ENCODE results near the gene GLT6D1. TPM values are rescaled to one million over a fixed set of nuclear protein-coding genes. Genes with fewer than 3 reads are reported as not detected.

Gene GLT6D1
- total RNA-seq, 4 donors from 2014 or later: not detected

DNA sequence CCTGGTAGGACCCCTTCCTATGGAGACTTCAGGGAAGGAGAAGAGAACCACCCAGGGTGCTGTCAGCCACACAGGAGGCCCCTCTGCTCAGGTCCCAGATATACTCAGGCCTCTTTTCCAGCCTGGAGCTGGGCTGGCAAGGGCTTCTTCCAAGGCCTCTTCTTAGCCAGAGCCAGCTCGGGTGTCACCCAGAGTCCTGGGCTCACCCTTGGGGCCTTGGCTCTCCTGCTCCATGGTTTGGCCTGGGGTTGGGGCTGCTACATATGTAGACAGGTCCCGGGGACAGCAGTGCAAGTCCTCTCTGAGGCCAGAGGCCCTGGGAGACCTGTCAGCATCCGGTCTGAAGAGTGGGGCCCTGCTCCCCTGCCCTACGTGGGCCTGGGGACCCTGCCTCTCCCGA lies 55.0 kb downstream of the GLT6D1 start:
- no peak for ATAC-seq (ENCODE audit: low FRiP score)
- TF ChIP-seq, protein P1, sequence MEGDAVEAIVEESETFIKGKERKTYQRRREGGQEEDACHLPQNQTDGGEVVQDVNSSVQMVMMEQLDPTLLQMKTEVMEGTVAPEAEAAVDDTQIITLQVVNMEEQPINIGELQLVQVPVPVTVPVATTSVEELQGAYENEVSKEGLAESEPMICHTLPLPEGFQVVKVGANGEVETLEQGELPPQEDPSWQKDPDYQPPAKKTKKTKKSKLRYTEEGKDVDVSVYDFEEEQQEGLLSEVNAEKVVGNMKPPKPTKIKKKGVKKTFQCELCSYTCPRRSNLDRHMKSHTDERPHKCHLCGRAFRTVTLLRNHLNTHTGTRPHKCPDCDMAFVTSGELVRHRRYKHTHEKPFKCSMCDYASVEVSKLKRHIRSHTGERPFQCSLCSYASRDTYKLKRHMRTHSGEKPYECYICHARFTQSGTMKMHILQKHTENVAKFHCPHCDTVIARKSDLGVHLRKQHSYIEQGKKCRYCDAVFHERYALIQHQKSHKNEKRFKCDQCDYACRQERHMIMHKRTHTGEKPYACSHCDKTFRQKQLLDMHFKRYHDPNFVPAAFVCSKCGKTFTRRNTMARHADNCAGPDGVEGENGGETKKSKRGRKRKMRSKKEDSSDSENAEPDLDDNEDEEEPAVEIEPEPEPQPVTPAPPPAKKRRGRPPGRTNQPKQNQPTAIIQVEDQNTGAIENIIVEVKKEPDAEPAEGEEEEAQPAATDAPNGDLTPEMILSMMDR (IDR thresholded peaks at IDR 0.05): no peak
- DNase-seq (ENCODE audit: low spot score): no peak

DNA sequence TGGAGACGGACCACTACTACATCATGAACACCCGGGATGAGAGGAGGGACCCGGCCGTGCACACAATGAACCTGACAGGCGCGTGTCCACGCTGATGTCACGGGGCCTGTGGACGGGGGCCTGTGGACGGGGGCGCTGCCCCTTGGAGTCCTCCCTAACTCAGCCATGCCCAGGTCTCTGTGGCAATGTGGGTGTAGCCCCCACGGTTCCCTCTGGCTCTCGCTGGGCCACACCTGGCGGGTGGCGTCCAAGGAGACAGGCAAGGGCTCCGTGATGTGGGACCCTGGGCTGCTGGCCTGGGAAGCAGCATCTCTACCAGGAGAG lies 55.7 kb downstream of the GLT6D1 start:
- ATAC-seq (ENCODE audit: low FRiP score) (no peak), DNase-seq (ENCODE audit: low spot score) (no peak)
- TF ChIP-seq, protein P1 (IDR thresholded peaks at IDR 0.05): no peak

DNA sequence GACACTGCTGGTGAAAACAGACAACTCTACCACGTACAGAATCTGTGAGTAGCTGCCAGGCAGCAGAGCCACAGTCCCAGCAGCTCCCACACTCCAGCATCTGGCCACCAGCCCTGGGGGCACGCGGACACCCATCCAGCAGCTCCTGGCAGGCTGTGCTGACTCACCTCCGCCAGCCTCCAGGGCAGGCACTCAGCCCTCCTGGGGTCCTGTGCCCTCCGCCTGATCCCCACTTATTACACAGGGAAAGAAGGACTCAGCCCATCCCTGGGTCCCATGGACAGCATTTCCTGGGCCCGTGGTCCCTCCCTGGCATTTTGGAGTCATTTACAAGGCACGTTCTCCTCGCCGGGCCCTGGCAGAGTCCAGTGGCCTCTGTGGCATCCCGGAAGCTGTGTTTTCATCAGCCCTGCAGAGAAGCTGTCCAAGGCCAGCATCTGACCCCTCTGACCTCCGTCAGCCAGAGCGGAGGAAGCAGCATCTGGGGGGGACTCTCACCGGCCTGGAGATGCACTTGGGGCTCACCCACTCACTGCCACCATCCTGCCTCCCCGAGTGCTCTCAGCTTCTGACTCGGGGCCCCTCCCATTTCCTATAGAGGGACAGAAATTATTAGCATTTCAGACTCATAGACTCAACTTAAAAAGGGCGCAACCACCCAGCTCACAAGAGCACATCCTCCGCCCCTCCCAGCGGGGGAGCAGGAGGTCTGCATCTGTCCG lies 56.2 kb downstream of the GLT6D1 start:
- TF ChIP-seq, protein P1 (IDR thresholded peaks at IDR 0.05): no peak
- DNase-seq (ENCODE audit: low spot score): no peak
- ATAC-seq (ENCODE audit: low FRiP score): no peak

DNA sequence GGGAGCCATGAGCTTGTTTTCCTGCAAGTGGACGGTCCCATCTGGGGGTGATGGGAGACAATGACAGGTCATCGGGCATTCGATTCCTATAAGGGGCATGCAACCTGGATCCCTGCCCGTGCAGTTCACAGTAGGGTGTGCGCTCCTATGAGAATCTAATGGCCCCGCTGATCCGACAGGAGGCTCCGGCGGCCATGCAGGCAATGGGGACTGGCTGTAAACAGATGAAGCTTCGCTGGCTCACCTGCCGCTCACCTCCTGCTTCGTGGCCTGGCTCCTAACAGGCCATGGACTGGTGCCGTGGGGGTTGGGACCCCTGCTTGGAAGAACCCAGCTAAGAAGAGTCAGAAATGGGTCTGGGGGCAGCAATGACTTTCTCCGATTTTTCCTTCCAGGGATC lies 56.8 kb downstream of the GLT6D1 start:
- DNase-seq (ENCODE audit: low spot score): no peak
- no peak for ATAC-seq (ENCODE audit: low FRiP score)
- TF ChIP-seq, protein P1 (IDR thresholded peaks at IDR 0.05): no peak

- DNase-seq (ENCODE audit: low spot score) (no peak), ATAC-seq (ENCODE audit: low FRiP score) (no peak)
- TF ChIP-seq, protein P1 (IDR thresholded peaks at IDR 0.05): no peak
These were observed 57.5 kb downstream of the GLT6D1 start for GRCh38 chr9:135581636-135582426.

- no peak for DNase-seq (ENCODE audit: low spot score)
These were observed 58.5 kb downstream of the GLT6D1 start for GRCh38 chr9:135580664-135581380.

More at GRCh38 chr9:135580664-135581380, 58.5 kb downstream of the GLT6D1 start:
- TF ChIP-seq, protein P1 (IDR thresholded peaks at IDR 0.05): no peak
- ATAC-seq (ENCODE audit: low FRiP score): no peak
